ENCODE results near the gene BCL2L13. TPM values are rescaled to one million over a fixed set of nuclear protein-coding genes. Genes with fewer than 3 reads are reported as not detected.
"Not testable (repeated sequence)": the region's sequence is repeated elsewhere in the genome, so short reads cannot be mapped to it uniquely, and the experiment has no call there.

The BCL2L13 gene
- total RNA-seq, 2 experiments from 2014 or later, result 36.1 to 38.3 TPM

GRCh38 chr22:17694752-17695151 is 56.2 kb downstream of the BCL2L13 start:
- ChIA-PET POLR2A (no interaction called here), CTCF (no interaction called here)
- H3K27me3 Mint-ChIP-seq, result no peaks in the 10 kb centered on the region
- no peaks in the 10 kb centered on the region for H3K9me3 Mint-ChIP-seq
- no peak overlapping the region for H3K4me3 Mint-ChIP-seq
- no peak overlapping the region for H3K27ac Mint-ChIP-seq
- peaks cover 9% of the 10 kb centered on the region for H3K36me3 Mint-ChIP-seq (ENCODE audit: low read depth)
- ATAC-seq (no peak), DNase-seq (no peak)
- no peak for TF ChIP-seq CTCF (IDR thresholded peaks at IDR 0.05)
- H3K4me1 Mint-ChIP-seq (ENCODE audit: low read depth), result peaks cover 9% of the 10 kb centered on the region
- intact Hi-C loops (cut with micrococcal nuclease), result no loop called here

- DNase-seq (no peak), ATAC-seq (no peak)
- Mint-ChIP-seq H3K4me3 (no peak overlapping the region), H3K9me3 (no peaks in the 10 kb centered on the region), H3K36me3 (ENCODE audit: low read depth) (peaks cover 9% of the 10 kb centered on the region), H3K27ac (no peak overlapping the region), H3K4me1 (ENCODE audit: low read depth) (peaks cover 9% of the 10 kb centered on the region), H3K27me3 (no peaks in the 10 kb centered on the region)
- ChIA-PET CTCF (no interaction called here), POLR2A (interaction anchor here (0.6 kb wide), 1 partner anchor 80 kb away, joined by 3 read pairs; no protein-coding TSS in a partner anchor)
- TF ChIP-seq CTCF (IDR thresholded peaks at IDR 0.05), result no peak
- intact Hi-C loops (cut with micrococcal nuclease), result no loop called here
Observed at GRCh38 chr22:17695986-17696385, 57.4 kb downstream of the BCL2L13 start.

DNA sequence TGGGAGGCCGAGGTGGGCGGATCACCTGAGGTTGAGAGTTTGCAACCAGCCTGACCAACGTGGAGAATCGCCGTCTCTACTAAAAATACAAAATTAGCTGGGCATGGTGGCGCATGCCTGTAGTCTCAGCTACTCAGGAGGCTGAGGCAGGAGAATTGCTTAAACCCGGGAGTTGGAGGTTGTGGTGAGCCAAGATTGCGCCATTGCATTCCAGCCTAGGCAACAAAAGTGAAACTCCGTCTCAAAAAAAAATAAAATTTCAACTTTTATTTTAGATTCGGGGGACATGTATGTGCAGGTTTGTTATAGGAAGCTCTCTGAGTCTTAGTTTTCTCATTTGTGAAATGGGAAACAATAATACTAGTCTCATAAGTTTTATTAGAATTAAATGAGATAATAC is 58.6 kb downstream of the BCL2L13 start:
- ChIA-PET POLR2A (interaction anchor here (0.6 kb wide), 1 partner anchor 586 kb away, joined by 3 read pairs; no protein-coding TSS in a partner anchor), CTCF (interaction anchor here (0.7 to 1.2 kb wide), 2 partner anchors 9 to 102 kb away, joined by 3 to 4 read pairs; no protein-coding TSS in a partner anchor)
- H3K27ac Mint-ChIP-seq; ATAC-seq; DNase-seq; H3K4me3 Mint-ChIP-seq; H3K4me1 Mint-ChIP-seq (ENCODE audit: low read depth); intact Hi-C loops (cut with micrococcal nuclease); H3K36me3 Mint-ChIP-seq (ENCODE audit: low read depth); H3K9me3 Mint-ChIP-seq; H3K27me3 Mint-ChIP-seq: not testable (repeated sequence)

DNA sequence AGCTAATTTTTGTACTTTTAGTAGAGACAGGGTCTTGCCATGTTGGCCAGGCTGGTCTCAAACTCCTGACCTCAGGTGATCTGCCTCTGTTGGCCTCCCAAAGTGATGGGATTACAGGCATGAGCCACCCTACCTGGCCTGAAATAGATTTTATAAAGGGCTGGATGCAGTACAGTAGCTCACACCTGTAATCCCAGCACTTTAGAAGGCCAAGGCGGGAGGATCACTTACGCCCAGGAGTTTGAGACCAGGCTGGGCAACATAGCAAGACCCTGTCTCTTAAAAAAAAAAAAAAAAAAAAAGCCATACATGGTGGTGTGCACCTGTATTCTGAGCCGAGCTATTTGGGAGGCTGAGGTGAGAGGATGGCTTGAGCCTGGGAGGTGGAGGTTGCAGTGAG is 59.7 kb downstream of the BCL2L13 start:
- CTCF ChIA-PET; H3K9me3 Mint-ChIP-seq; ATAC-seq; H3K4me1 Mint-ChIP-seq (ENCODE audit: low read depth); H3K27me3 Mint-ChIP-seq; H3K4me3 Mint-ChIP-seq; H3K27ac Mint-ChIP-seq; H3K36me3 Mint-ChIP-seq (ENCODE audit: low read depth); DNase-seq; intact Hi-C loops (cut with micrococcal nuclease); POLR2A ChIA-PET: not testable (repeated sequence)

- ChIA-PET CTCF (no interaction called here), POLR2A (no interaction called here)
Observed at GRCh38 chr22:17698948-17699347, 60.4 kb downstream of the BCL2L13 start.

More at GRCh38 chr22:17698948-17699347, 60.4 kb downstream of the BCL2L13 start:
- H3K9me3 Mint-ChIP-seq, result no peaks in the 10 kb centered on the region
- no peak for TF ChIP-seq CTCF (IDR thresholded peaks at IDR 0.05)
- DNase-seq (no peak), ATAC-seq (no peak)
- H3K4me1 Mint-ChIP-seq (ENCODE audit: low read depth), result peaks cover 9% of the 10 kb centered on the region
- H3K4me3 Mint-ChIP-seq, result no peak overlapping the region
- intact Hi-C loops (cut with micrococcal nuclease), result no loop called here
- no peaks in the 10 kb centered on the region for H3K27me3 Mint-ChIP-seq
- H3K36me3 Mint-ChIP-seq (ENCODE audit: low read depth), result peaks cover 13% of the 10 kb centered on the region
- H3K27ac Mint-ChIP-seq, result no peak overlapping the region
